ENCODE data around the gene PLRG1.

- no peak for TF ChIP-seq POLR2A (IDR thresholded peaks at IDR 0.05)
- TF ChIP-seq, protein P1, sequence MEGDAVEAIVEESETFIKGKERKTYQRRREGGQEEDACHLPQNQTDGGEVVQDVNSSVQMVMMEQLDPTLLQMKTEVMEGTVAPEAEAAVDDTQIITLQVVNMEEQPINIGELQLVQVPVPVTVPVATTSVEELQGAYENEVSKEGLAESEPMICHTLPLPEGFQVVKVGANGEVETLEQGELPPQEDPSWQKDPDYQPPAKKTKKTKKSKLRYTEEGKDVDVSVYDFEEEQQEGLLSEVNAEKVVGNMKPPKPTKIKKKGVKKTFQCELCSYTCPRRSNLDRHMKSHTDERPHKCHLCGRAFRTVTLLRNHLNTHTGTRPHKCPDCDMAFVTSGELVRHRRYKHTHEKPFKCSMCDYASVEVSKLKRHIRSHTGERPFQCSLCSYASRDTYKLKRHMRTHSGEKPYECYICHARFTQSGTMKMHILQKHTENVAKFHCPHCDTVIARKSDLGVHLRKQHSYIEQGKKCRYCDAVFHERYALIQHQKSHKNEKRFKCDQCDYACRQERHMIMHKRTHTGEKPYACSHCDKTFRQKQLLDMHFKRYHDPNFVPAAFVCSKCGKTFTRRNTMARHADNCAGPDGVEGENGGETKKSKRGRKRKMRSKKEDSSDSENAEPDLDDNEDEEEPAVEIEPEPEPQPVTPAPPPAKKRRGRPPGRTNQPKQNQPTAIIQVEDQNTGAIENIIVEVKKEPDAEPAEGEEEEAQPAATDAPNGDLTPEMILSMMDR (IDR thresholded peaks at IDR 0.05), result no peak
- TF ChIP-seq POLR2AphosphoS5 (IDR thresholded peaks at IDR 0.05), result no peak
Observed at GRCh38 chr4:154497889-154498288, 52.3 kb downstream of the PLRG1 start.

All from upper lobe of left lung (tissue), 4 donors.